Anterior cingulate cortex (tissue), 58 donors: ENCODE results near the gene NT5C2.
A peak's percentile ranks its signal among the peaks of the same experiment; 100 is the strongest.
"Not testable (repeated sequence)": the region's sequence is repeated elsewhere in the genome, so short reads cannot be mapped to it uniquely, and the experiment has no call there.

Source experiments
- DNase-seq, 58 donors: peaks; one replicate each; lab custom pipeline; 2025; lab: John Stamatoyannopoulos, UW

NT5C2 gene

DNA sequence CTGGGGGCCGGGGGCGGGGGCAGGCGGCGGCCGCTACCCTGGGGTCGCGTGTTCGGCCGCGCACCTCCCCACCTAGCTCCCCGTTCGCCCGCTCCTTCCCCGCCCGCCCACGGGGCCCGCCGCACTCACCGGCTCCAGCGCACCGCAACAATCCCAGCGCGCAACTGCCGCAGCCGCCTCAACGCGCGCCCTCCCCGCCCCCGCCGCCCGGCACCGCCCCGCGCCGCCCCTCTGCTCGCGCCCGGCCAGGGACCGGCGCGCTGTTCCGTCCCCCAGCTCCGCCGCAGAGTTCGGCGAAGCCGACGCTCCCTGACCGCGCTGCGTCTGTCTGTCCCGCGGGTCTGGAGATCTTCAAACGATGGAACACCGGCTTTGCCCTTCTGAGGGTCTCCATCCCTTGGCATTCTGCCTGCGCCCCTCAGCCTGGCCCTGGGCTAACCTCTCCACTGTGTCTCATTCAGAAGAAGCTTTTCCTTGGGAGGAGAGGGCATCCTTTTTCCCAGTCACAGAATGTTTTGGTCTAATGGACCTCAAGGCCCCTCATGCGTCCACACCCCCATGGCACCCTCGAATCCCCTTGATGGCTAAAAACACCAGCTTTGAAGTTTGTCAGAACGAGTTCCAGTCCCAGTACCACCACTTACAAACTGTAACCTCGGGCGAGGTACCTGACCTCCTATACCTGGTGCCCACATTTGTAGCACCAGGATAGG is at the start of gene NT5C2:
NT5C2 (minus strand) TSS at position 166 of the 713 bp plus-strand sequence. CDS start 18,314 bp downstream, outside the sequence.
- peak in 57 of 58 donors; percentile 24 to 84 (median 73) for DNase-seq

DNA sequence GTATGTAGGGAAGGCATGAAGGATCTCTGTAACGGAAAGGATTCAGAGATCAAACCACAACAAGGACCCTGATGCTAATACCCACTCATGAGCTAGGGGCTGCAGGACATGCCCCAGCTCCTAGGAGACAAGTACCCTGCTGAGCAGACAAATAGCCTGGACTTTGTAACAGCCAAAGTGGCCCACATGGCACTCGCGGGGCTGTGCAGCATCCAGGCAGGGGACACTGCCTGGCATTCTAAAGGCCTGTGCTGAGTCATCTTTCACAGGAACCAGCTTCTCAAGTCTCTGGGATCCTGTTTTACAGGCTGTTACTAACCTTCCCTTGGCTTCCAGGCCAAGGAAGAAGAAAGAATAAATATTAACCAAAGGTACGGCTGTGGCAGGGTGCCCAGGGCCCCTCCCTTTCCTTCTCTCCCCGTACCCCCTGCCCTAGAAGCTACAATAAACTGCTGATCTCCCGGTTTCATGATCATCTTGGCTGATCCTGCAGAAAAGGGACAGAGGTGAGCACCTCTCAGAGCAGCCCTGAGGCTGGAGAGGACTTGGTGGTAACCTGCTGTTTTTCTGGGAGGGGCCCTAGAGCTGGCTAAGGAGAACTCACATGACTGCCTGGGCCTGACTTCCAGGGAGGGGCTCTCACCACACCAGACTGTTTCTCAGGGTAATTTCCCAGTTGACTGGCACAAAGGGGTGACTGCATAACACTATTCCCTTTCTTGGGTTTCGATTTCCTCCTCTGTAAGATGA is 48.4 kb upstream of the NT5C2 start:
- DNase-seq: peak in 36 of 58 donors; percentile 1 to 68 (median 15)

DNA sequence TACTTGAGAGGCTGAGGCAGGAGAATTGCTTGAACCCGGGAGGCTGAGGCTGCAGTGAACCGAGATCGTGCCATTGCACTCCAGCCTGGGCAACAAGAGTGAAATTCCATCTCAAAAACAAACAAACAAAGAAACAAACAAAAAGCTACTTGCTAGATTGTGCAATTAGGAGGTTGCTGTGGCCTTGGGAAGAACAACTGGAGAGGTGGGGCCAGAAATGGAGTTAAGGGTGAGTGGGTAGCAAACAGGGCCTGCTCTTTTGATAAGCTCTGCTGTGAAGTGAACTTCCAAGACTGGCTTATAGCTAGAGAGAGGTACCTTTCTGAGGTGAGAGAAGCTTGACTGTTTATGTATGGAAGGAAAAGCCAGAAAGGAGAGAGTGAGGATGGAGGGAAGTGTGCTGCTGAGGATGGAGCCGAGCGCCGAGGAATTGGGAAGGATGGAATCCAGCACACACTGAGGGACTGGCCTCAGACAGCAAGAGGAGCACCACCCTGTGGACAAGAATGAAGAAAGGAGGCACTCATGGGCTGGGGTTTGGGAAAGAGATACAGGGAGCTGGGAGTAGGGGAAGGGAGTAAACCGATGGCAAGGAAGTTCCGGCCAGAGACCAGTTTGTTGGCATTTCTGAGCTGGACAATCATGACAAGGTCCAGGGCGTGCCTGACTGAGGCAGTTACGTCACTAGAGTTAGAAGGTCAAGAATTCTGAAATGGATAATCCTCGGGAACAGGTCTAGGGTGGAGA is 45.6 kb upstream of the NT5C2 start:
- no peak for DNase-seq

DNA sequence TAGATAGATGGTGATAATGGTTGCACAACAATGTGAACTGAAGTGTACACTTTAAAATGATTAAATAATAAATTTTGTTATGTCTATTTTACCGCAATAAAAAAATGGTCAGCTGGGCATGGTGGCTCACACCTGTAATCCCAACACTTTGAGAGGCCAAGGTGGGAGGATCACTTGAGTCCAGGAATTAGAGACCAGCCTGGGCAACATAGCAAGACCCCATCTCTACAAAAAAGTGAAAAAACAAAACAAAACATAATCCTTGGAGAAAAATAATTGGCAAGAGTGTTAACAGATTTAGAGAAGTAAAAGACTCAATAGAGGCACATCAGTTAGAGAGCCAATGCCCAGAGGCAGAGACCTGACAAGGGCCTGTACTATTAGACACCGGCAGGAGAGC is 42.7 kb upstream of the NT5C2 start:
- no peak for DNase-seq

DNA sequence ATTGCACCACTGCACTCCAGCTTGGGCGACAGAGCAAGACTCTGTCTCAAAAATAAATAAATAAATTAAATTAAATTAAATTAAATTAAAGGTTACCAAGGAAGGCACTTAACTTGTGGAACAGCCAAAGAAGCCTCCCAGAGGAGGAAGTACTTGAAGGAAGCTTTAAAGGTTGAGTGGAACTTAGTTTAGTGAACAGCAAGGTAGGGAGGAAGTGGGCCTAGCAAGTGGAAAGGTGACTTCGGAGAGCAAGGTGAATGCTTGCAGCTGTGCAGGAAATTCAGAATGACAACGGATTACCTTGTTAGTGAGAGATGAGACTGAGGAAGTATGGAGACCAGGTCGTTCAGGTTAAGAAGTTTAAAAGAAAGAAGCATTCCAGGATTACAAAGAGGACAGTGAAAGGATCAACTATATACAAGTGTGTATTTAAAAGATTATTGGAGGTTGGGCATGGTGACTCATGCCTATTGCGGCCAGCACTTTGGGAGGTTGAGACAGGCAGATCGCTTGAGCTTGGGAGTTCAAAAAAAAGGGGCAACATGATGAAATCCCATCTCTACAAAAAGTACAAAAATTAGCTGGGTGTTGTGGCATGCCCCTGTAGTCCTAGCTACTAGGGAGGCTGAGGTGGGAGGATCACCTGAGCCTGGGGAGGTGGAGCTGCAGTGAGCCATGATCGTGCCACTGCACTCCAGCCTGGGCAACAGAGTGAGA is 39.9 kb upstream of the NT5C2 start:
- no peak for DNase-seq

DNA sequence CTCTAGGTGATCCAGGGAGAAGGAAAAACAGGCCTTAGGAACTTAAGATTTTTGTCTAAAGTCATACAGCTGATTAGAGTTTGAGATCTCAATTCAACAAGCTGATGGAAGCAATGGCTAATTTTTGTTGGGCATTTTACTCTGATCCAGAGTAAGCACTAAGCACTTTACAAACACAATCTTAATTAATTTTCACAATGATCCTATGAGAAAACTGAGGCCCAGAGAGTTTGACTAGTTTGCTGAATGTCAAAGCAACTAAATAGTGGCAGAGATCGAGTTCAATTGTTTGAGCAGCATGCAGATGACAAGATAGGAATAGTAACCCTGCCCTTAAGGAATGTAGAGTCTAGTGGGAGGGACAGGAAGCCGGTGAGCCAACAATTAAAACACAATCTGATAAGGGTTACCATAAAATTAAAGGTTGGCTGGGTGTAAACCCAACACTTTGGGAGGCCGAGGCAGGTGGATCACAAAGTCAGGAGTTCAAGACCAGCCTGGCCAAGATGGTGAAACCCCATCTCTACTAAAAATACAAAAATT is 39.1 kb upstream of the NT5C2 start:
- no peak for DNase-seq

DNA sequence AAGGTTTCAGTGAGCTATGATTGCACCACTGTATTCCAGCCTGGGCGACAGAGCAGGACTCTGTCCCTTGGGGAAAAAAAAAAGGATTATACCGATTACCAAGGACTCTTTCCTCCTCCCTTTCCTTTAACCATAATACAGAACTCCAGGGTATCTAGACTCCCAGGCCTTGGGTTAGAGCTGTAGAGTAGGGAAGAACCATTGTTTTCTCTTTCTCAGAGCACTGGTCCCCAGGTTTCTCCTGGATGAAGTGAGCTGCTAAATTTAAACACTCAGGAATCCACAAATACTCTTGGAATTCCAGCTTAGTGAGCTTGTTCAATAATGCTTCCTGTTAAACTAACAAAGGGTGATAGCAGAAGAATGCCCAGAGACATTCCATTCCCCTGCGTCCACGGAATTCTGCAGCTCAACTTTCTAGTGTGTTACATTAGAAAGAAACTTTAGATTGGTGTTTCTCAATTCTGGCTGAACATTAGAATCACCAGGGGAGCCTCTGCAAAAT is 38.0 kb upstream of the NT5C2 start:
- DNase-seq: no peak

DNA sequence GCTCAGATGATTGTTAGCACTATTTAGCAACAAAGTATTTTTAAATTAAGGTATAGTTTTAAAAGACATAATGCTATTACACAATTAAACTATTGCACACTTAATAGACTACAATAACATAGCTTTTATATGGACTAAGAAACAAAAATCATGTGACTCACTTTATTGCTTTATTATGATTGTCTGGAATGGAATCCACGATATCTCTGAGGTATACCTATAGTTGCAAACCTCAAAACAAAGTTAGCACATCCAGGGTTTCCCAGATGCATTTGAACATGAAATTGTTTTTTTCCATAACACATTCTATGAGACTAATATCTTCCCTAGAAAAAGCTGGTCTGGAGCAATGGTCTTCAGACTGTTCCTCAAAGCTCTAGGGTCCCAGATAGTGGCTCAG is 34.3 kb upstream of the NT5C2 start:
- no peak for DNase-seq

DNA sequence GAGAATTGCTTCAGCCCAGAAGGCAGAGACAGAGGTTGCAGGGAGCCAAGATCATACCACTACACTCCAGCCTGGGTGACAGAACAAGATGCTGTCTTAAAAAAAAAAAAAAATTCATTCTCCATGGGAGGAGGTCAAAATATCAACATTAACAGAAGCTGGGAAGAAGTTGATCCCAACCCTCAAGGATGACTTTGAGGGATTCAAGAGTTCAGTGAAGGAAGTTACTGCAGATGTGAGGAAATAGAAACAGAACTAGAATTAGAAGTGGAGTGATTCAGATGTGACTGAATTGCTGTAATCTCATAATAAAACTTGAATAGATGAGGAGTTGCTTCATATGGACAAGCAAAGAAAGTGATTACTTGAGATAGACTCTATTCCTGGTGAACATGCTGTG is 32.9 kb upstream of the NT5C2 start:
- DNase-seq: no peak

DNA sequence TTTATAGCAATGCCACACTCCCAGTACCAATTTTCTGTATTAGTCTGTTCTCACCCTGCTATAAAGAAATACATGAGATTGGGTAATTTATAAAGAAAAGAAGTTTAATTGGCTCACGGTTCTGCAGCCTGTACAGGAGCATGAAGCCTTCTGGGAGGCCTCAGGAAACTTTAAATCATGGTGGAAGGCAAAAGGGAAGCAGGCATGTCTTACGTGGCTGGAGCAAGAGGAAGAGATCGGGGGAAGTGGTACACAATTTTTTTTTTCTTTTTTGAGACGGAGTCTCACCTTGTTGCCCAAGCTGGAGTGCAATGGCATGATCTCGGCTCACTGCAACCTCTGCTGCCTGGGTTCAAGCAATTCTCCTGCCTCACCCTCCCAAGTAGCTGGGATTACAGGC is 31.6 kb upstream of the NT5C2 start:
- DNase-seq: not testable (repeated sequence)

DNA sequence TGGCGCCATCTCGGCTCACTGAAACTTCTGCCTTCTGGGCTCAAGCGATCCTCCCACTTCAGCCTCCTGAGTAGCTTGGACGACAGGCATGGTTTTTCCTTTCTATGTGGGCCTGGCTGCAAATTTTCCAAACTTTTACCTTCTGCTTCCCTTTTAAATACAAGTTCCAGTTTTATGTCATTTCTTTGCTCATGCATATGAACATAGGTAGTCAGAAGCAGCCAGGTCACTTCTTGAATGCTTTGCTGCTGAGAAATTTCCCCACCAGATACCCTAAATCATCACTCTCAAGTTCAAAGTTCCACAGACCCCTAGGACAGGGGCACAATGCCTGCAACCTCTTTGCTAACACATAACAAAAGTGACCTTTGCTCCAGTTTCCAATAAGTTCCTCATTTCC is 31.1 kb upstream of the NT5C2 start:
- no peak for DNase-seq

DNA sequence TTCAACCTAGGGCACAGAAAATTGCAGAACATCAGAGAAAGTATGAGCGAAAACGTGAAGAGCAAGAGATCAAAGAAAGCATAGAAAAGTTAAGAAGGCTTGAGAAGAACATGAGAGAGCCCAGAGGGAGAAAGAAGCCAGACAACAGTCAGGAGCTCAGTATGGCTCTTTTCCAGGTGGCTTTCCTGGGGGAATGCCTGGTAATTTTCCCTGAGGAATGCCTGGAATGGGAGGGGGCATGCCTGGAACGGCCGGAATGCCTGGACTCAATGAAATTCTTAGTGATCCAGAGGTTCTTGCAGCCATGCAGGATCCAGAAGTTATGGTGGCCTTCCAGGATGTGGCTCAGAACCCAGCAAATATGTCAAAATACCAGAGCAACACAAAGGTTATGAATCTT is 23.3 kb upstream of the NT5C2 start:
- not testable (repeated sequence) for DNase-seq

DNA sequence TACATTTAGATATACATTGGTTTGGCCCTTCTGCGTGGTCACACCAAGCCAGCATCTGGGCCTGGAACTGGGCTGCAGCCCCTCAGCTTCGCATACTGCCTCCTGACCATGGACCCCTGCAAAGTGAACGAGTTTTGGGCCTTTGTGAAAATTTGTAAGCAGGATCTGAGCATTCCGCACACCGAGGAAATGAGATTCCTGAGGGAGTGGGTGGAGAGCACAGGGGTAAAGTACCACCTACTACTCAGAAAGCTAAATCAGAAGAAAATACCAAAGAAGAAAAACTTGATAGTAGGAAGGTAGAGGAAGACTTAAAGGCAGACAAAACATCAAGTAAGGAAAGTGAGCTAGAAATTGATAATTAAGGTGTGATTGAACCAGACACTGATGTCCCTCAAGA is 22.5 kb upstream of the NT5C2 start:
- no peak for DNase-seq

DNA sequence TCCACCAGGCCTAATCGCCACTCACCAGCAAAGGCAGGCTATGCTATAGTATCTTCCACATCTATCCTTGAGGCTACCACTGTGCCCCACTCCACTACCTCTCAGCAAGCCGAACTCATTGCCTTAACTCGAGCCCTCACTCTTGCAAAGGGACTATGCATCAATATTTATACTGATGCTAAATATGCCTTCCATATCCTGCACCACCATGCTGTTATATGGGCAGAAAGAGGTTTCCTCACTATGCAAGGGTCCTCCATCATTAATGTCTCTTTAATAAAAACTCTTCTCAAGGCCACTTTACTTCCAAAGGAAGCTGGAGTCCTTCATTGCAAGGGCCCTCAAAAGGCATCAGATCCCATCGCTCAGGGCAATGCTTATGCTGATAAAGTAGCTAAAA is 17.2 kb upstream of the NT5C2 start:
- not testable (repeated sequence) for DNase-seq

DNA sequence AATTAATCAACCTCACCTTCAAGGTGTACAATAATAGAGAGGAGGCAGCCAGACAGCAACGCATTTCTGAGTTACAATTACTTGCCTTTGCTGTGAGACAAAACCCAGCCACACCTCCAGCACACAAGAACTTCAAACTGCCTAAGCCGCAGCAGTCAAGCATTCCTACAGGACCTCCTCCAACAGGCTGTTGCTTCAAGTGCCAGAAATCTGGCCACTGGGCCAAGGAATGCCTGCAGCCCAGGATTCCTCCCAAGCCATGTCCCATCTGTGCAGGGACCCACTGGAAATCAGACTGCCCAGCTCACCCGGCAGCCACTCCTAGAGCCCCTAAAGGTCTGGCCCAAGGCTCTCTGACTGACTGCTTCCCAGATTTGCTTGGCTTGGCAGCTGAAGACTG is 14.6 kb upstream of the NT5C2 start:
- DNase-seq: not testable (repeated sequence)

DNA sequence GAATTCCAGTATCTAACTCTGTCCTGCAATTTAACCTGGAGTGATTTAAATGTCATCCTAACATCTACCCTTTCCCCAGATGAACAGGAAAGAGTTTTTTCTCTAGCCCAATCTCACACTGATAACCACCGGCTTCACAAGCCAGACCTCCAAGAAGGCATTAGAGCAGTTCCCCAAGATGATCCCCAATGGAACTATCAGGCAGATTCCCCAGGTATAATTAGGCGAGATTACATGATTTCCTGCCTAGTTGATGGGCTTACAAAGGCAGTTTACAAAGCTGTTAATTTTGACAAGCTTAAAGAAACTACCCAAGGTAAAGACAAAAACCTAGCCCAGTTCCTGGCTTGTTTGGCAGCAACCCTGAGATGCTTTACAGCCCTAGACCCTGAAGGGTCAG is 14.1 kb upstream of the NT5C2 start:
- no peak for DNase-seq

DNA sequence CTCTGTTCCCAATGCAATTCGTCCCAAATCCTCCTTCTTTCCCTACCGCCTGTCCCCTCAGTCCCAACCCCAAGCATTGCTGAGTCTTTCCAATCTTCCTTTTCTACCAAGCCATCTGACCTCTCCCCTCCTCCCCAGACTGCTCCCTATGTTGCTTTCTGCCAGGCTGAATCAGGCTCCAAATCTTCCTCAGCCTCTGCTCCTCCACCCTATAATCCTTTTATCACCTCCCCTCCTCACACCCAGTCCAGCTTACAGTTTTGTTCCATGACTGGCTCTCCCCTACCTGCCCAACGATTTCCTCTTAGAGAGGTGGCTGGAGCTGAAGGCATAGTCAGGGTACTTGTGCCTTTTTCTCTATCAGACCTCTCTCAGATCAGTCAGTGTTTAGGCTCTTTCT is 13.6 kb upstream of the NT5C2 start:
- DNase-seq: not testable (repeated sequence)

DNA sequence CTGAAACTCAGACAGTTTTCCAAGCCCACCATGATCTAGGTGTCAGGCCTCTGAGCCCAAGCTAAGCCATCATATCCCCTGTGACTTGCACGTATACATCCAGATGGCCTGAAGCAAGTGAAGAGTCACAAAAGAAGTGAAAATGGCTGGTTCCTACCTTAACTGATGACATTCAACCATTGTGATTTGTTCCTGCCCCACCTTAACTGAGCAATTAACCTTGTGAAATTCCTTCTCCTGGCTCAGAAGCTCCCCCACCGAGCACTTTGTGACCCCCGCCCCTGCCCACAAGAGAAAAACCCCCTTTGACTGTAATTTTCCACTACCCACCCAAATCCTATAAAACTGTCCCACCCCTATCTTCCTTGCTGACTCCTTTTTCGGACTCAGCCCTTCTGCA is 12.3 kb upstream of the NT5C2 start:
- DNase-seq: not testable (repeated sequence)

DNA sequence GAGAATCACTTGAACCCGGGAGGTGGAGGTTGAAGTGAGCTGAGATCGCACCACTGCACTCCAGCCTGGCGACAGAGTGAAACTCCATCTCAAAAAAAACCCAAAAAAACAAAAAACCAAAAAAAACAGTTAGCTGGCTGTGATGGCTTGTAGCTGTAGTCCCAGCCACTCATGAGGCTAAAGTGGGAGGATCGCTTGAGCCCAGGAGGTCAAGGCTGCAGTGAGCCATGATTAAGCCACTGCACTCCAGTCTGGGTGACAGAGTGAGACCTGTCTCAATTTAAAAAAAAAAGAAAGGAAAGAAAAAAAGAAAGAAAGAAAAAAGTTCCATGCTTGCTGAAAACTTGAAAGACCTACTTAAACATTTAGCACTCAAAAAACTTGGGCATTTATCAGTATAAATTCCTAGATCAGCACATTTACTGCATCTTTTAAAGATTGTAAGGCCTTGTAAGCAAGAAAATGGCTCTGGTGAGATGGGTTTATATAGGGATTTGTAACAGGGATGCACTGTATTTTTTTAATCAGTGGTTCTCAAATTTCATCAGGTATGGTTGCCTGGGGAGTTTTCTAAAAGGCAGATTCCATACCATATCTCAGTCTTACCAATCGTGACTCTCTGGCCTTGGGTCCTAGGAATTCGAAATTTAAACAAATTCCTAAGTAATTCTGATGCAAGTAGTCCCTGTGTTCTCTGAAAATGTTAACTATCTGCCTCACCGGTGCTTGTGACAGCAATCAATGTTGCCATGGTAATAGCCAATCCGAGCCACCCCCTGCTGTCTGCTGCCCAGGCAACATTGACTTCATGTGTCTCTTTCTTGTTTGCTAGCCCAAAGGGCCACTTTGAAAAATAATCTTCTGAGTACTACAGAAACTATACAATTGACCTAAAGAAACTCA is 11.5 kb upstream of the NT5C2 start:
- DNase-seq: peak in 19 of 58 donors; percentile 1 to 26 (median 12)
